Stimulated activated CD8-positive, alpha-beta memory T cell treated with anti-CD3 and anti-CD28 coated beads, Interleukin-12 subunit alpha, Interleukin-12 subunit beta, amount 100 ng/mL, for 1 hour (primary cell): Measurements from ENCODE around the gene RAET1E.
"Not testable (repeated sequence)": the region's sequence is repeated elsewhere in the genome, so short reads cannot be mapped to it uniquely, and the experiment has no call there.

ENCODE experiments used
- DNase-seq: peaks from one replicate; pipeline ENCODE4 v3.0.0-alpha.2; 2020; ENCODE audit warnings: low read depth

RAET1E gene

DNA sequence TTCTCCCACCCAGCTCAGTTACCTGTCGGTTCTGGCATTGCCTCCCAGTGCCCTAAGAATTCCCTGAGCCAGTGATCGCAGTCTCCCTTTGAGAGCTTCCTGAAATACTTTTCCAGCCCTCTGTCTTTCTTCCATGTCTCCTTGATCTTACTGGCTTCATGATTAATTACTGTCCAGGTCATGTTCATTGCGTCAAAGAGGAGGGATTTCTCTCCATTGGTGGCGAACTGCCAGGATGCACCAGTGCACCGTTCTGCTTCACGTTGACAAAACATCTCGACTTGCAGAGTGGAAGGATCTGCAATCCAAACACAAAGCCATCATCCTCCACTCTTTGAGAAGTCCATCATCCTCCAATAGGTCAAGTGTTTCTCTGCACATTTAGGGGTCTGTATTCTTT, 8.6 kb downstream of the RAET1E start:
- no peak for DNase-seq

DNA sequence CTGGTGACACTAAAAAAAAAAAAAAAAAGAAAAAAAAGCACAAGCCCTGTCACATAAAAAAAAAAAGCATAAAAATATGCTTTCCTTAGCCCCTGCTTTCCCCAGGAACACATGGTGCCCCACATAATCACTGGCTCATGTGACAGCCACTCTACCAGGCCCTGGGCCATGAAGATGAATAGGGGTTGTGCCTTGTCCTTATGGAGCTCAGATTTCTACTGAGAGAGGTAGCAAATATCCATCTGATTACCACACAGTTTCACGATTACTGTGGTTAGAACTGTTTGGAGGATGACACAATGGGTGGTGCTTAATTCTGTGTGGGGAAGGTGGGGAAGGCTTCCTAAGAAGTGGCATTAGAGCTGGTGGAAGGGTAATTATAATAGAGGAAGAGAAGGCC, 9.3 kb downstream of the RAET1E start:
- no peak for DNase-seq

DNA sequence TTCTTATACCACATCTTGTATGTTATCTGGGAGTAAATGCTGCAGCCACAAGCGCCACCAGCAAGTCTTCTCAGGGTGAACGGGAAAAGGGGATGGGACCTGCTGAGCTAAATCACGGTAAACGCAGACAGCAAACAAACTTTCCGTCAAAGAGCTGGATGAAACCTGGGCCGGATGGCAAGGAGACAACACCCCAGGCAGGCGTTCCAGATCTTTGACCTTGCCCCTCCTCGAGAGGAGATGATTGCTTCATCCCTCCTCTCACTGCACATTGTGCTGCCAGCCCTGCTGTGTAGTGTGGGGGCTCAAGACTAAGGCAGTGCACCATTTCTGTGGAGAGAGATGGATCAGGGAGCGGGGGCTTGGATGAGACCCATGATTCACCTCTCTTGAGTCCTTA, 9.8 kb downstream of the RAET1E start:
- no peak for DNase-seq

DNA sequence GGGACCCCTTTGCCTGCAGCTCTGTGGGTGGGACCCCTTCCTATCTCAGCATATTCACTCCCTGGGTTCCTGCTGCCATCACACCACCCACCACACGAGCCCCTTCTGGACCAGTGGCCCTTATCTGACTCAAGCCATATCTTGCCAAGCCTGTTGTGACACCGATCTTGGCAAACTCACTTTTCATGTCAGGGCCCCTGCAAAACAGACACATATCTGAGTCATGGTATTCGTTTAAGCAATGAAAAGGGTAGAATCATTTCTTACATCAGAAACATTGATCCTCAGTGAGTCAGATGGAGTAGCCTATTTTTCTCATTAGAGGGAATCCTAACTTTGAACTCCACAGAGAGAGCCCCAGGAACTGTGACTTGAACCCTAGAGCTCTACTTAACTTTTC, 10.6 kb downstream of the RAET1E start:
- DNase-seq = no peak

DNA sequence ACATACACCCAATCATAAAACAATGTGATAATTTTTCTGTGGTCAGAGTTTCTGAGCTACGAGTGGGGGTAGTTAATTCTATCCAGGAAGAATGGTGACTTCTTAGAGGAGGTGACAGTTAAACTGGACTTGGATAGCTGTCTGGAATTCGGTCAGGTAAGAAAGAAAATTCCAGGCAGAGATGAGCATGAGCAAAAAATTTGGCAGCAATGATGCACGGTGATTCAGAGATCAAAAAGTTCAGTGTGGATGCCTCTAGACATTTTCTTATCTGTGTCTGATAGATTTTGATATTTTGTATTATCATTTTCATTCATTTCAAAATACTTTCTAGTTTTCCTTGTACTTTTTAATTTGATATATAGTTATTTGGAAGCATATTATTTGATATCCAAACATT, 12.0 kb downstream of the RAET1E start:
- no peak for DNase-seq

DNA sequence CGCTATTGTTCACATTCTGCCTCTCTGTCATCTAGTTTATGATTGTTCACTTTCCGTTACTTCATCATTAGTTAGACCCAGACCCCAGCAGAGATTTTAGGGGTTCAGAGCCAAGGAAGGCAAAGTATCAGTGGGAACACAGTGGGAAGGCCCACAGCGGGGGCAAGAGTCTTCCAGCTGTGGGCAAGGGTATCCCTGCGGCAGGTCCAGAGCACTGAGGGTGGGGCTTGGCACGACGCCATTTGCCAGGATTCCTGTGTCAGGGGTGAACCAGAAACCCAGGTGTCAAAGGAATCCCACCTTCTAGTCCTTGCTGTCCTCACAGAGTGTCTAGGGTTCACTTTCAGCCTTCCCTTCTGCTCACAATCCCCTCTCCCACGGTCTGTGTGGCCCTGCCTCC, 13.3 kb downstream of the RAET1E start:
- DNase-seq = no peak

DNA sequence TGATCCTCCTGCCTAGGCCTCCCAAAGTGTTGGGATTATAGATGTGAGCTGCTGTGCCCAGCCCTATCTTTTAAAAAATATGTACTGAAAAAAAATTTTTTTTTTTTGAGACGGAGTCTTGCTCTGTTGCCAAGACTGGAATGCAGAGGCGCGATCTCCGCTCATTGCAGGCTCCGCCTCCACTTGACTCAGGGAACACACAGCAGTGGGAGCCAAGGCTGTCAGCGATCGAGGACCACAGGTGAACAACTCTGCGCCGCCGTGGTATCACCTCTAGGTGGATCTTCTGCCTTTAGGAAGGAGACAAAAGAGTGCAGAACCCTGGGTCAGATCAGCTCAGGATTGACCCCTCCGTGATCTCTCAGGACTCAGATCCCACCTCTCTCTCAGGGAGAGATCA, 13.7 kb downstream of the RAET1E start:
- DNase-seq = no peak

DNA sequence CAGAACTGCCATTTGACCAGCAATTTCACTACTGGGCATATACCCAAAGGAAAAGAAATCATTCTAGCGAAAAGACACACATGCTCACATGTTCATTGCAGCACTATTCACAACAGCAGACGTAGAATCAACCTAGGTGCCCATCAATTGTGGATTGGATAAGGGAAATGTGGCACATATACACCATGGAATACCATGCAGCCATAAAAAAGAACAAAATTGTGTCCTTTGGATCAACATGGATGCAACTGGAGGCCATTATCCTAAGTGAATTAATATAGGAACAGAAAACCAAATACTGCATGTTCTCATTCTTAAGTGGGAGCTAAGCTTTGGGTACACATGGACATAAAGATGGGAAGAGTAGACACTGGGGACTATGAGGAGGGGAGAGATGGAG, 16.1 kb downstream of the RAET1E start:
- DNase-seq = no peak

DNA sequence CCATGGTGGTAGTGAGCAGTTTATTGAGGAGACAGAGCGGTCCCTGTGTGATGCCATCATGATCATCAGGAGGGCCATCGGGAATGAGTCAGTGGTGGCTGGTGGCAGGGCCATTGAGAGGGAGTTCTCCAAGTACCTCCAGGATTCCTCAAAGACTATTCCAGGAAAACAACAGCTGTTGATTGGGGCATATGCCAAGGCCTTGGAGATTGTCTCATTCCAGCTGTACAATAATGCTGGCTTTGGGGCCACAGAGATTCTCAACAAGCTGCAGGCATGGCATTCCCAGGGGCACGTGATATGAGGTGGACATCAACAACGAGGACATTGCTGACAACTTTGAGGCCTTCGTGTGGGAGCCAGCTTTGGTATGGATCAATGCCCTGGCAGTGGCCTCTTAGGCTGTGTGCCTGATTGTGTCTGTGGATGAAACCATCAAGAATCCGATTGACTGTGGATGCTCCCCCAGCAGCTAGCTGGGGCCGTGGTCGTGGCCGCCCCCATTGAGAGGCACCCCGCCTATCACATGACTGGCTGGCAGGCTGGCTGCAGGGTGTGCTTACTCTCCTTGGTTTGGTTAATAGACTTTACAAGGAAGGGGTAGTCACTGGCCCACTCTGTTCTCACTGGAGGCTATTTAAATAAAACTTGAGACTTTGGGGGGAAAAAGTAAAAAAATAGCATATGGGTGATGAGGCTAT, 16.7 kb downstream of the RAET1E start:
- no peak for DNase-seq

DNA sequence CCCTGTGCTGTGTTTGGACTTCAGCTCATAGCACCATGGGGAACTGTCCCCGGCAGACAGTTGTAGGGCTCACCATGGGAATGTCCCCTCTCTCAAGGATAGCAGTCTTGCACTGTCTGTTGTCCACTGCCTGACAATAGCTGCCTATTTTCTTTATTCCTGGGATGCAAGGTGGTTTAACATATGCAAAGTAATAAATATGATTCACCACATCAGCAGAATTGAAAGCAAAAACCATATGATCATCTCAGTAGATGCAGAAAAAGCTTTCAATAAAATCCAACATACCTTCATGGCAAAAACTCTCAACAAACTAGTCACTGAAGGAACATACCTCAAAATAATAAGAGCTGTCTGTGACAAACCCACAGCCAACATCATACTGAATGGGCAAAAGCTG, 20.3 kb downstream of the RAET1E start:
- DNase-seq = no peak

DNA sequence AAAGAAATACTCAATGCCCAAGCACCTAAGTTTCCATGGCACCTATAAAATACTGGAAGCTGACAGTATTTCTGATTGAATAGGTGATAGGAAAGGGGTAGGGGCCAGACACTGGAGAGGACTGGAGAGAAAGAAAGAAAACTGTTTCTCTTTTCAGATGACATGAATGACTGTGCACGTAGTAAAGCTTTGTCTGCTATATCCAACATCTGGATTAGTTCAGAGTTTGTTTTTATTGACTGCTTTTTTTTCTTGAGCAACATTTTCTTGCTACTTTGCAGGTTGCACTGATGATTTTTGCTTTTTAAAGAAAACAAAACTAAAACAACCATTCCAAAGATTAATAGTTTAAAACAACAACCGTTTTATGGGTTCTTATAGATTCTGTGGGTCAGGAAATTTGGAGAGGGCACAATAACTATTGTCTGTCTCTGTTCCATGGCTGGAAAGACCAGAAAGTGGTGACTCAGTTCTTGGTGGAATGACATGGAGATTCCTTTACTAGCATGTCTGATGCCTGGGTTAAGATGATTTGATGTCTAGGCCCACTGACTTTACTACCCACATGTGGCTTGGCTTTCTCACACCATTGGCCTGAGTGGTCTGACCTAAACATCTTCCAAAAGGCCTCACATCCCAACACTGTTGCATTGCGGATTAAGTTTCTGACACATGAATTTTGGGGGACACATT, 21.5 kb downstream of the RAET1E start:
- DNase-seq = no peak

DNA sequence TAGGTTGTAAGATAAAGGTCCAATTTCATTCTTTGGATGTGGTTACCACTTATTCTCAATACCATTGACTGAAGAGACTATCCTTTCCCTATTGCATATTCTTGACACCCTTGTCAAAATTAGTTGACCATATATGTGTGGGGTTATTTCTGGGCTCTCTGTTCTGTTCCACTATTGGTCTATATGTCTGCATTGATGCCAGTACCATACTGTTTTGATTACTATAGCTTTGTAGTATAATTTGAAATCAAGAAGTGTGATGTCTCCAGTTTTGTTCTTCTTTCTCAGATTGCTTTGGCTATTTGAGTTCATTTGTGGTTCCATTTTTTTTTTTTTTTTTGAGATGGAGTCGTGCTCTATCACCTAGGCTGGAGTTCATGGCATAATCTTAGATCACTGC, 25.7 kb downstream of the RAET1E start:
- no peak for DNase-seq

DNA sequence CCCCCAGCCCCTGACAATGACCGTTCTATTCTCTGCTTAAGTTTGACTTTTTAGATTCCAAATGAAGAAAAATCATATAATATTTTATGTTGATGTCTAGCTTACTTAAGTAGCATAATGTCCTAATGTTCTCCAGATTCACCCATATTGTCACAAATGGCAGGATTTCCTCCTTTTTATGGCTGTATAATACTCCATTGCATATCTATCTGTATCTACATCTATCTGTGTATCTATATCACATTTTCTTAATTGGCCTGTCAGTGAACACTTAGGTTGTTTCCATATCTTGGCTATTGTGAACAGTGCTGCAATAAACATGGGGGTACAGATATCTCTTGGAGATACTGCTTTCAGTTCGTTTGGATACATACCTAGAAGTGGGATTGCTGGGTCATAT, 26.7 kb downstream of the RAET1E start:
- no peak for DNase-seq

DNA sequence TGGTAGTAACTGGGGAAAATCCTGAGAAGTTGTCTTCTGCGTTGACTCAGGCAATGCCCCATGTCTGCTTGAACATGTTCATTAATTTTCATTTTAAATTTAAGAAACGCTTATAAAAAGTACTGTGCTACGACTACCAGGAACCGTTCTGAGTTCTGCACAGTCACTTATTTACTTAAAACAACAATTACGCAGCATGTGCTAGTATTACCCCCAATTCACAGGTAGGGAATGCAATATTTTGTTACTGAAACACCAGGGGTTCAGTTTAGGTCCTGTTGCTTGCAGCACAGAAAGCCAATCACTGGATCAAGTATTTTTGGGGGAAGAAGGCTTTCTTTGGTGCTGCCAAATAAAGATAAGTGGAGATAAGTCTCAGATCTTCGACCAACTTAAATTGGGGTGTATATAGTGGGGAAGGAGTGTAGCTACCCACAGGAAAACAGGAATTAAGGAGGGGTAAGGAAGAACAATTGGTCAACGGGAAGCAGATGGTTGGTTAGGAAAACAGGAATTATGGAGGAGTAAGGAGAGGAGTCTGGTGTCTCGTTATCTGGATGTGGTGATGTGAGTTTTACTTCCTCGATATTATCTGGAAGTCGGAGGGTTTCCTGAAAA, 28.5 kb downstream of the RAET1E start:
- no peak for DNase-seq

DNA sequence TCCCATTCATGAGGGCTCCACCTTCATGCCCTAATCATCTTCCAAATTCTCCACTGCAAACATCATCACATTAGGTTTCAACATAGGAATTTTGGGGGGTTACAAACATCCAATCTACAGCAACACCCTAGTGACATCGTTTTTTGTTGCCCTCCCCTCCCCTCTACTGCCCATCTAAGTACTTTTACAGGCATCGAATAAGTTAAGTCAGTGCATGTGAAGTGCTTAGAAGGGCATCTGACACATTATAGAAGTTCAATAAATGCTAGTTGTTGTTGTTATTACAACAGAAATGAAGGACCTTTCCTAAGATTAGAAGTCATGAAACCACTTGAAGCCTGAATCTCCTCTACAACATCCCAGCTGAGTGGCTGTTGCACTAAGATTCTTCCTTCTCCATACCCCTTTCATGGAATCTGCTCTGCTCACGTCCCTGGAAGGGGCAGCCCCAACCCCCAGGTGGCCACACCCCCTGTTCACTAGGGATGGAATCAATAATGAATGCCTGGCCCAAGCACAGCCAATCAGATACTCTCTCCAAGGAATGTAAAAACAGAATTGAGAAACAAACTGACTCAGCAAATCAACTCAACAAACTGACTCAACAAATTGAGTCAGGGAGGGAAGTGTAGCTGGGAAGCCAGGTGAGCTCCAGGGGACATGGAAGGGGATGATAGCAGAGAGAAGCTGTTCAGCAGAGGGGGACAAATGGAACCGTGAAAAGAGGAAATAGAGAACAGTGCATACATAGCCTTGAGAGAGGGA, 29.9 kb downstream of the RAET1E start:
- DNase-seq = no peak

DNA sequence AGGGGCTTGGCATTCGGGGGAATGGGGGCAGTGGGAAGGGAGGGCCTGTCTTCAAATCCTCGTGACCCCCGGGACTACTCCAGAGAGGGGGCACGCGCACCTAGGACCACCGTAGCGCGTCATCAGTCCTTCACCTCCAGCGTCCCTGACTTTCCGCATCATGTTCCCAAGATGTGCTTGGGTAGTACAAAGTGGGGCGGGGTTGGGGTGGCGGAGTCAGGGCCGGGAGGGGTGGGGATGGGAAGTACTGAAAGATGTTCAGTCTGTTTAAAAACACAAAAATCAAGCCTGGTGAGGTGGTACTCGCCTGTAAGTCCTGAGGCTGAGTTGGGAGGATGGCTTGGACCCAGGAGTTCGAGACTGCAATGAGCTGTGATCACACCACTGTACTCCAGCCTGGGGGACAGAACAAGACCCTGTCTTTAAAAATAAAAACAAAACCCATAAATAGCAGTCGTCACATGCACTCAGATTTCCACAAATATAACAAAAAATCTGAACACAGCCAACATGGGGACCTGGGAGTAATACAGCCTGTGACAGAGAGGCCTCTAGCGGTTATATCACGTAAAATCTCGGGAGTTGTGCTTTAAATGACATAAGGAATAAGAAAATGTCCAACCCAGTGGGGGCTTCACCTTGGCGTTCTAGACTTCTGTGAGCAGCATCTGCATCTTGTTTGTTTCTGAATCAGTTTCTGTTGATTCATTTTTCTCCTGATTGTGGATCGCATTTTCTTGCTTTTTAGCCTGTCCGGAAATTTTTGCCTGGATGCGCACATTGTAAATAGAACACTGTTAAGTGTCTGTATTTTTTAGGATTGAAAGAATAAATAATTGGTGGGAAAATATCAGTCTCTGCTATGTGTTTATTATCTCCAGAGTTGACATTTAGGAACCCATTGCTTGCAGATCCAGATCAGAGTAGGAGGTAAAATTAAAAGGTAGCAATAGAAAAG, 33.1 kb downstream of the RAET1E start:
- no peak for DNase-seq

DNA sequence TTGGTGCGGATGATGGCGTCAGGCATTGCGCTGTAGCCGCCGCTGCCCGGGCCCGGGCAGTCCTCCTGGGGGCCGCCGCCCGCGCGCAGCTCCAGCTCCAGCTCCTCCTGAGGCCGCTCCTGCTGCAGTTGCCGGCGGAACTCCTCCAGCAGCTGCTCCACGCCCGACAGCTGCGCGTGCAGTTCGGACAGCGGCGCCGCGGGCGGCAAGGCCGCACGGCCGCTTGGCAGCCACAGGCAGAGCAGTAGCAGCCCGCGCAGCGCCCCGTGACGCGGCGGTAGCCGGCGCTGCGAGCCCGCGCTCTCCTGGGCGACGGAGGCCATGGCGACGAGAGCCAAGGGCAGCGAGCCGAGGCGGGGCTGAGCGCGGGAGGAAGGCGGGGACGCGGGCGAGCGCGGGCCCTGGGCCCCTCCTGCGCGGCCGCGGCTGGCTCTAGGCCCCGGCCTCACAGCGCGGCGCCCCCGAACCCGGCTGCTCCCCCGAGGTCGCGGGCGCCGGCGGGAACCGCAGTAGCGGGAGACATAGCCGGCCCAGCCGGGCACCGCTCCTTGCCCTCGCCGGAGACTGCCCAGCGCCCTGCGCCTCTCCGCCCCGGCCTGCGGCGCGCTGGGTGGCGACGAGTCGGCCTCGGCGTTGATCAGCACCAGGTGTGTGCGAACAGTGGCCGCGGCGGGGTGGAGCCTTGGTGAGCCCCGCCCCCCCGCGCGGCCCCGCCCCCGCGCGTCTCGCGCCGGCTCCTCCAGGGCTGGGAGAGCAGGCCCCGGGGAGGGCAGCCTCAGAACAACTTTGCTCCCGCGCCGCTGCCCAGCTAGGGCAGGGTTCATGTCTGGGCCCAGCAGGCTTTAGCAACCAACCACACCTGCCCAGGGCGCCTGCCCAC, 34.0 kb downstream of the RAET1E start, which contains the start of gene LRP11:
Gene LRP11 (minus strand): TSS at position 662 of the 880 bp plus-strand sequence. CDS start 339 bp downstream, at position 323.
- peak; percentile 68 for DNase-seq

DNA sequence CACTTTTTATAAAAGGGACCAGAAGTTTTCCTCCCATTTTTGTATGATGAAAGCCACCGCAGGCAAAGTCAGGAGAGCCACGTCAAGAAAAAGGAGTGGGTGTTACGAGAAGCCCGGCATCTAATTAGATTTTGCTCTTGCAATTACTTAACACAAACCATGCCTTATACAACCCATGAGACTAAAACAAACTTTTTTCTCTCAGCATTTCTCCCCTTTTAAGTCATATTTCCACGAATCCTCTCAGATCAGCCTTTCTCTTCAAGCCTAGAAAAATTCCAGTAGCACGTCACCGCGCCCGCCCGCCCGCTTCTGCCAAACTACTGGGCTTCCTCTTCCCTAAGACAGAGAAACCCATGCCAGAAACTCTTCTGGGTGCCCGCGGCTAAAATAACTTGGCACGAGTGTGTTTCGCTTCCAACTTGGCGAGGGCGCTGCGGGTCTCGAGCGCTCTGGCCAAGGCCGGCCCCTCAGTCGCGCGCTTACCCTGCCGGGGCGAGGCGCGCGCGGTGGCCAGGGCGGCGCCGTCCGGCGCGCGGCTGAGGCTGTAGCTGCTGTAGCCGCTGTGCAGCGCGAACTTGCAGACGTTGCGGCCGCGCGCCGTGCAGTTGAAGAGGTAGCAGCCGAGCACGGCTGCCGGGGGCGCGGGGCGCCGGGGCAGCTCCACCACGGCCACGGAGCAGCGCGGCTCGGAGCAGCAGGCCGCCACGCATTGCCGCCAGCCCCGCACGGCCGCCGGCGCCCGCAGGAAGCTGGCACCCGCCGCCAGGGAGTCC, 34.8 kb downstream of the RAET1E start:
- no peak for DNase-seq

DNA sequence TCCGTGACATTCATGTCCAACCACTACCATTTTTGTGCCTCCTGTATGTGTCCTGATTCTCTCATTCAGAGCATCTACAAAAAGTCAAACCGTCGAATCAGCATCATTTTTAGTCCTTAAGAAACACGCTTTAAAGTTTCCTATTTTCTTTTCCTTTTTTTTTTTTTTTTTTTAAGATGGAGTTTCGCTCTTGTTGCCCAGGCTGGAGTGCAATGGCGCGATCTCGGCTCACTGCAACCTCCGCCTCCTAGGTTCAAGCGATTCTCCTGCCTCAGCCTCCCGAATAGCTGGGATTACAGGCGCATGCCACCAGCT, 35.5 kb downstream of the RAET1E start:
- not testable (repeated sequence) for DNase-seq
